GM06990 (cell line): ENCODE data around the gene SLC10A7.

ENCODE experiments used
- DNase-seq: peaks from one replicate; pipeline ENCODE4 v3.0.0-alpha.2; 2011; ENCODE audit not compliant: insufficient read length; ENCODE audit errors: extremely low read depth
- H3K27me3 ChIP-seq: replicated peaks from 2 replicates; pipeline ENCODE4 v1.6.0; 2011; ENCODE audit warnings: low read length; ENCODE audit not compliant: control insufficient read depth, insufficient read depth
- H3K36me3 ChIP-seq: 2 replicates; pipeline ENCODE4 v1.5.1; 2011; ENCODE audit warnings: low read length; ENCODE audit not compliant: control insufficient read depth, insufficient read depth
- H3K4me3 ChIP-seq: replicated peaks from 2 replicates; pipeline ENCODE4 v1.5.1; 2011; ENCODE audit warnings: low read depth, mild to moderate bottlenecking, control low read depth, low read length
- TF ChIP-seq, protein P1 (sequence below): IDR thresholded peaks from 2 replicates; pipeline ENCODE4 v1.5.1; 2011; ENCODE audit warnings: low read length, control low read depth, mild to moderate bottlenecking, inconsistent platforms; ENCODE audit not compliant: insufficient read depth, poor library complexity, severe bottlenecking

The SLC10A7 gene

DNA sequence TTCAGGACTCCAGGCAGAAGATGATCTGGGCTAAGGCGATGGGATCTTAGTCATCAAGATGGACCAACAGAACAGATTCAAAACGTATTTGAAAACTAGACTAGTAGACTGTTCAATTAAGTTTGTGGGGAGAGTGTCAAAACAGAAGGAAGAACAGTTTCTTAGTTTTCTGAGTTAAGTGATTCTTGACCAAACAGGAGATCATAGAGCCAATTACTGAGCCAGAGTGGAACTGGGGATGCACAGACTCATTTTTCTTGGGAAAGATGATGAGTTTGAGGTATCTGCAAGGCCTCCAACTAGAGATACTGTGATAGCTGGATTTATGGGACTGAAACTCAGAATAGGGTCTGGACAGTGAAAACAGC lies 187.9 kb downstream of the SLC10A7 start:
- TF ChIP-seq, protein P1, sequence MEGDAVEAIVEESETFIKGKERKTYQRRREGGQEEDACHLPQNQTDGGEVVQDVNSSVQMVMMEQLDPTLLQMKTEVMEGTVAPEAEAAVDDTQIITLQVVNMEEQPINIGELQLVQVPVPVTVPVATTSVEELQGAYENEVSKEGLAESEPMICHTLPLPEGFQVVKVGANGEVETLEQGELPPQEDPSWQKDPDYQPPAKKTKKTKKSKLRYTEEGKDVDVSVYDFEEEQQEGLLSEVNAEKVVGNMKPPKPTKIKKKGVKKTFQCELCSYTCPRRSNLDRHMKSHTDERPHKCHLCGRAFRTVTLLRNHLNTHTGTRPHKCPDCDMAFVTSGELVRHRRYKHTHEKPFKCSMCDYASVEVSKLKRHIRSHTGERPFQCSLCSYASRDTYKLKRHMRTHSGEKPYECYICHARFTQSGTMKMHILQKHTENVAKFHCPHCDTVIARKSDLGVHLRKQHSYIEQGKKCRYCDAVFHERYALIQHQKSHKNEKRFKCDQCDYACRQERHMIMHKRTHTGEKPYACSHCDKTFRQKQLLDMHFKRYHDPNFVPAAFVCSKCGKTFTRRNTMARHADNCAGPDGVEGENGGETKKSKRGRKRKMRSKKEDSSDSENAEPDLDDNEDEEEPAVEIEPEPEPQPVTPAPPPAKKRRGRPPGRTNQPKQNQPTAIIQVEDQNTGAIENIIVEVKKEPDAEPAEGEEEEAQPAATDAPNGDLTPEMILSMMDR = no peak
- Histone ChIP-seq H3K36me3 (no peaks in the 10 kb centered on the region), H3K27me3 (no peaks in the 10 kb centered on the region), H3K4me3 (peak overlapping the region; percentile 45)
- no peak for DNase-seq

DNA sequence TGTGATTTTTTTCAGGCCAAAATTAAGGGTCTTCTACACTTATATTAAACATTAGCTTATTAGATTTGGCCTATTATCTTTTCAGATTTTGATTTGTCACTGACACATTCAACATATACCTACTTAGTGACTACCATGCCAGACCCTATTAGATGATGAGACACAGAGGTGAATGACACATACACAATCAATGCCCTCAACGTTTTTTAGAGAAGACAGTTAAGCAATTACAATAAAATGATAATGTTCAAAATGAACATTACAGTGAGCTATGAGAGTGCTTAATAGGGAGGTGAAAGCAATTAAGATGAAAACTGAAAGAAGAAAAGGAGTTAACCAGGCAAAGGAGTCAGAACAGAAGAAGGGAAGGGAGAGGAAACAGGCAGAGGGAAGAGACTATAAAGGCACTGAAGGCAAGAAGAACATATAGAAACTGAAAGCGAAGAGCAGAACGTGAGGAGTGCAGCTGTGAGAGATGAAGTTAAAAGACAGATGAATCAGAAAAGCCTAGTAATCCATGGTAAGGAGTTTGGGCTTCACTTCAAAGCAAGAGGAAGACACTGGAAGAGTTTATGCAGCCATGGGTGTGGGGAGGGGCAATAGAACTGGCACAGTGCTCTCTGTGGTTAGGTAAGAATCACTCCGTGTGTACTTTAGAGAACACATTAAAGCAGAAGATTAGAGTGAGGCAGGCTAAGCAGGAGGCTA lies 188.4 kb downstream of the SLC10A7 start:
- Histone ChIP-seq H3K36me3 (no peaks in the 10 kb centered on the region), H3K27me3 (no peaks in the 10 kb centered on the region), H3K4me3 (peak overlapping the region; percentile 45)
- DNase-seq = peak; percentile 26
- TF ChIP-seq, protein P1 = no peak

DNA sequence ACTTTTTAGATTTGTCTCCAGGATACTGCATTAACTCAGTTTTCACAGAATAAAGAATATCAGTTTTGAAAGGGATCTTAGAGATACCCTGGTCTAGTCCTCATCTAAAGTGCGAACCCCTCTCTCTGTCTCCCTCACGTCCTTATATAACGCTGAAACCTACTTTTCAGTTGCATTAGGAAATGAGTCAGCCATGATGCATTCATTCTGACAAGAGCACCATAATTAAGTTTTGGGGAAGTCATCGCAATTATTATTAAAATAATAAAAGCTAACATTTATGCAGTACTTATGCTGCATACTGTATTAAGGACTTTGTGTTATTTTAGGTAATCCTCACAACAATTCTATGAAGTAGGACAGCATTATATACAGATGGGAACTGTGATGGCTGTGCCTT lies 191.3 kb downstream of the SLC10A7 start:
- DNase-seq = no peak
- TF ChIP-seq, protein P1 = no peak
- Histone ChIP-seq H3K36me3 (no peaks in the 10 kb centered on the region), H3K27me3 (no peaks in the 10 kb centered on the region), H3K4me3 (no peak overlapping the region)

DNA sequence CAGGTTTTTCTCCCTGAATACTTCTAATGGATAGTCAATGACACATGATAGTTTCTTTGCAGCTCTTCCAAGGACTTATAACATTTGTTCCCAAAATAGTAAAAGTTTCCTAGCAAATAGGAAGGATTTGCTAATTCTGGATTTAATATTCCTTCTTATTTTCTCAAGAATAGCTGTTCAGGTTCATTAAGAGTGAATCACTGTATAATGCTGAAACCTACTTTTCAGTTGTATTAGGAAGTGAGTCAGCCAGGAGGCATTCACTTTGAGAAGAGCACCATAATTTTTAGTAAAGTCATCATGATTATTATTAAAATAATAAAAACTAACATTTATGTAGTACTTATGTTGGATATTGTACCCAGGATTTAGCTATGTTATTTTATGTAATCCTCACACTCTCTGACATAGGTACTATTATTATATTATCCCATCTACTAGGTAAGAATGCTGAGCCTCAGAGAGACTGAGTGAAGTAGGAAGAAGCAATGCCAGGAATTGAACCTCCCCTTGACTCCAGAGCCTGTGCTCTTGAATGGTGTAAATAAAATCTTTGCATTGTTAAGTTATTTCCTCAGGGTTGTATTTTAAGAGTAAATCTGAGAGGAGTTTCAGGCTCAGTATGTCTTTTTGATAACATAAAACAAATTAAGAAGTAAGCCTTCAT lies 192.6 kb downstream of the SLC10A7 start:
- Histone ChIP-seq H3K36me3 (no peaks in the 10 kb centered on the region), H3K4me3 (no peak overlapping the region), H3K27me3 (no peaks in the 10 kb centered on the region)
- DNase-seq = no peak
- TF ChIP-seq, protein P1 = no peak

DNA sequence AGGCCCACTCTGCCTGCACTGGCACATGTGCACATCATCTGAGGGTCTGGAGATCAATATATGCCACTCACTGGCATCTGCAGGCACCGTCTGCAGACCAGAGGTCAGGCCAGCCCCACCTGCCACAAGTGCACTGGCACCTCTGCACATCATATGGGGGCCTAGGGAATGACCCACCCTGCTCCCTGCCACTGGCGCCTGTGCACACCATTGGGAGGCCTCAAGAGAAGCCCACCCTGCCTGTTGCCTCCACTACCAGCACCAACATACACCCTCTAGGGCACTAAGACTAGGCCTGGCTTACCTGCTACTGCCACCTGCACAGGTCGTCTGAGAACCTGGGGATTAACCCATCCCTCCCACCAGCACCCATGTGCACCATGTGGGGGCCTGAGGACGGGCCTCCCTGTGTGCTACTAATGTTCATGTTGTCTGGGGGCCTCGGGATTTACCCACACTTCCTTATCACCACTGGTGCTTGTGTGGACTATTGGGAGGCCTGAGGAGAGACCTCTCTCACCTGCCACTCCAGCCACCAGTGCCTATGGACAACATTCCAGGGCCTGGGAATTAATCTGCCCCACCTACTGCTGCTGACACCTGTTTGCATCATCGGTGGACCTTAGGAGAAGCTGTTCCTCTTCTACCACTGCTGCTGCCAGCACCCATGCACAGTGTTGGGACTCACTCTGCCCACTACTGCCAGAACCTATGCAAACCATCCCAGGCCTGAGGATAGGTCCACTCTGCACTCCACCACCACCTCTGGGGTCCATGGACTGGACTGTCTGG lies 193.7 kb downstream of the SLC10A7 start:
- no peak for DNase-seq
- TF ChIP-seq, protein P1 = no peak
- H3K36me3 ChIP-seq = no peaks in the 10 kb centered on the region
- no peaks in the 10 kb centered on the region for H3K27me3 ChIP-seq
- no peak overlapping the region for H3K4me3 ChIP-seq
